HUDEP-2 (cell line): Measurements from ENCODE around the gene VPREB3.

ENCODE experiments used
- DNase-seq, 76 experiments: peaks; one replicate each; lab custom pipeline; 2025; ENCODE audit not compliant: unreplicated experiment in 76 of 76; lab: John Stamatoyannopoulos, UW

VPREB3 gene, protein sequence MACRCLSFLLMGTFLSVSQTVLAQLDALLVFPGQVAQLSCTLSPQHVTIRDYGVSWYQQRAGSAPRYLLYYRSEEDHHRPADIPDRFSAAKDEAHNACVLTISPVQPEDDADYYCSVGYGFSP

DNA sequence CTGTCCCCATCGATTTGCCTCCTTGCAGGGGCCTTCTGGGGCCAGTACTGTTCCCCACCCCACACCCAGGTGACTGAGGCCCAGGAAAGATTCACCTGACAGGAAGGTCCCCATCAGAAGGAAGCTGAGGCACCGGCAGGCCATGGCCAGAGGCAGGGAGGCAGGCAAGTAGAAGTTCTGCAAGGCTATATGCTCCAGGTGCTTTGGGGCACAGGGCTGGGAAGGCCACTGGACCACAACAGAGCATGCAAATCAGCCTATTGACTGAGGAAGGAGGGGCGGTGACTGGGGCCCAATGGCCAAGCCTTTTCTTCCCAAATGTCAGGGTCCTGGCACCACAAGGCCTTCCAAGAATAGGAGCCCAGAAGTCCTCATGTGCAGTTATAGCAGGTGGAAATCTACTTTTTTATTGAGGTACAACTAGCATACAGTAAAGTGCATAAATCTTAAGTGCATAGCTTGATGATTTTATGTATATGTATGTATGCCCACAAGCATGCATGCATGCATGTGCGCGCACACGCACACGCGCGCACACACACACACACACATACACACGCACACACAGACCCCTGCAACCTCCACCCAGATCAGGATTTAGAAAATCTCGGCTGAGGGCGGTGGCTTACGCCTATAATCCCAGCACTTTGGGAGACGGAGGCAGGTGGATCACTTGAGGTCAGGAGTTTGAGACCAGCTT, at the start of gene VPREB3:
Gene VPREB3, minus strand, starts transcription at position 206 of the 700 bp plus-strand sequence. Its CDS starts 62 bp downstream, at position 144.
- DNase-seq: no peak

DNA sequence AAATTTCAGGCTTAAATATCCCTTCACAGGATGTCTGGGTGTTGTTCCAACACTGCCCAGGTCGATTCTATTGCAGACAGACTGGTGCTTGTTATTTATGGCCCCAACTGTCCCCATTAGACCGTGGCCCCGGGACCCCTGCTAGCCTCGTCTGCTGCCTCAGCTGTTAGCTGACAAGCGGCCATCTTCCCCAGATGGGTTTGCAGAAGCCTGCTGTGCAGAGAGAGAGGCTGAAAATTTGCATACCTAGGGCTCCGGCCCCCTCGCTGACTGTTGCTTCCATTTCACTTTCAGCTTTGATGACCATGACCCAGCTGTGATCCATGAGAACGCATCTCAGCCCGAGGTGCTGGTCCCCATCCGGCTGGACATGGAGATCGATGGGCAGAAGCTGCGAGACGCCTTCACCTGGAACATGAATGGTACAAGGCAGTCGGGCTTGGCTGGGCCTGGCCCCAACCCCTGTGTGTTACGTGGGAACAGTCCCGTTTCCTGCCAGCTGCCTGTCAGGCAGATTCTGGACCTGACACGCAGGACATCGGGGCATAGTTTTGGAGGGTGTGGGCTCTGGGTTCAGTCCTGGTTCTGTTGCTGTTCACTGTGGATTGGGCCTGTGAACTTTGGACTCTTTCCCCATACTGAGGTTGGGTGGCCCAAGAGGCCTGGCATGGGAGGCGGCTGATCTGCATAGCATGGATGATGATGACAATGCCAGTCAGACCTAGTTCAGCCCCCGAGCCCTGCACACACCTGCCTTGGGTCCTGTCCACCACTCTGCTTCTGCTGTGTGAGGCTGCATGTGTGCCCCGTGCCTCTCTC, 49.0 kb upstream of the VPREB3 start:
- DNase-seq: no peak

DNA sequence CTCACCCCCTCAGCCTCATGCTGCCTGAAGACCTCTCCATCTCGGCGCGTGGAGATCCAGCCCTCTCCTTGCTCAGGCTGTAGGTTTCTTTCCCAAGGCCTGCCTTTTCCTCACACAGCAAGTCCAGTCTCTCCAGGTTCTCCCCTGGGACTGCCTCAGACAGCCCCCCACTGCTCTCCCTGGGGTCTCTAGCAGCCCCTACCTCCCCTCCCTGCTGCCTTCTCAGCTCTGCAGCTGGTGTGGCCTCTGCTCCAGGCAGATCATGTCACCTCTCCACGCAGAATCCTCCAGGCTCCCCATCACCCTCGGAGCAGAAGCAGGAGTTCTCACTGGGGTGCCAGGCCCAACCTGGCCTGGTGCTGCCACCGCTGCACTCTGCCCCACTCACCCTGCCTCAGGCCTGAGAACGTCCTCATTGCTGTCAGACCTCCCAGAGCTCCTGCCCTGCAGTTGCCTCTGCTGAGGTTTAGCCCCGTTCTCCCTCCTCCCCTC, 47.7 kb upstream of the VPREB3 start:
- DNase-seq: no peak

DNA sequence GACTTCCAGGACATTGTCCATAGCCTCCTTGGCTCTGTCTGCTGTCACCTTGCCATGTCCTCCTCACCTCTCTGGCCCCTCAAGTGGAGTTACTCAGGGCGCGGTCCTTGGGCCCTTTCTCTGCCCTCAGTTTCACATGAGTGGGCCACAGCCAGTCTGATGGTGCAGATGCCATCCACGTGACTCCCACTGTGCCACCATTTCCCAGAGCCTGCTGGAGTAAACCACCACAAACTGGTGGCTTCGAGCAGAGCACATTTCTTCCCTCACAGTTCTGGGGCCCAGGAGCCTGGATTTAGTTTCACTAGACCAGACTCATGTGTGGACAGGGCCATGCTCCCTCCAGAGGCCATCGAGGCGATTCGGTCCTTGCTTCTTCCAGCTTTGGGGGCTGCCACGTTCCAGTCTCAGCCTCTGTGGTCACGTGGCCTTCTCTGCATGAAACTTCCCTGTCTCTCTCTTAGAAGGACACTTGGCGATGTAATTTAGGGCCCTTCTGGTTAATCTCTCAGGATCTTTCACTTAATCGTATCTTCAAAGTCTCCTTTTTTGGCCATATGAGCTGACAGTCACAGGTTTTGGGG, 47.1 kb upstream of the VPREB3 start:
- no peak for DNase-seq

DNA sequence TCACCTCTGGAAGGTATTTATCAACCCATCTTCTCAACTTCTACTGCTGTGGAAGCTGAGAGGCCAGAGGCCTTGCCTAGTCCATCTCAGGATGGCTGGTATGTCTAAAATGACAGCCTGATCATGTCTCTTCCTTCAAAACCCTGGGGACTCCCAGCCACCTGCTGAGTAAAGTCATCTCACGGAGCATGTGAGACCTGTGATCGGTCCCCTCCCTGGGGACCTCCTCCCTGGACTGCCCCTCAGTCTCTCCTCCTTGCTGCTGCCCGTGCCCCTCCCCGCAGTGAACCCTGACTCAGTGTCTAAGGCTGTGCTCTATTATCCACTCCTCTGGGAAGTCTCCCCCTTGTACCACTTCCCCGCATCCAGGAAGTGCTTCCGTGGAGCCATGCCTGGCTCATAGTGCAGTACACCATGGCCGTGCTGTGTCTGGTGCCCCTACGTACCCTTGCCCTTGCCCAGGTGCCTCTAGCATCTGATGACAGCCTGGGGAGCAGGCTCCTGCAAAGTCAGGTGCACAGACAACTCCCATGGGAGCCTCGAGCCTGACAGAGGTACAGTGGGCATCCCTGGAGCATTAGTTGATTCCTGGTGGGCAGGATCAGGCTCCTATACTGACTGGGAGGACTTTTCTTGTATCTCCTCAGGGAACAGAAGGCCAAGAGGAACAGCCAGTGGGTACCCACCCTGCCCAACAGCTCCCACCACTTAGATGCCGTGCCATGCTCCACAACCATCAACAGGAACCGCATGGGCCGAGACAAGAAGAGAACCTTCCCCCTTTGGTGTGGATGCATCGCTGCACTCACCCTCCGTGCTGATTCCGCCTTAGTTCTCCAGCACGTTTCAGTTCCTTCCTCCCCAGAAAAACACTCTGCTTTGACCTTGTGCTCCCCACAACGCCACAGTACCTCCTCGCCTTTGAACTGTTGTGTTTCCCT, 46.3 kb upstream of the VPREB3 start:
- no peak for DNase-seq

DNA sequence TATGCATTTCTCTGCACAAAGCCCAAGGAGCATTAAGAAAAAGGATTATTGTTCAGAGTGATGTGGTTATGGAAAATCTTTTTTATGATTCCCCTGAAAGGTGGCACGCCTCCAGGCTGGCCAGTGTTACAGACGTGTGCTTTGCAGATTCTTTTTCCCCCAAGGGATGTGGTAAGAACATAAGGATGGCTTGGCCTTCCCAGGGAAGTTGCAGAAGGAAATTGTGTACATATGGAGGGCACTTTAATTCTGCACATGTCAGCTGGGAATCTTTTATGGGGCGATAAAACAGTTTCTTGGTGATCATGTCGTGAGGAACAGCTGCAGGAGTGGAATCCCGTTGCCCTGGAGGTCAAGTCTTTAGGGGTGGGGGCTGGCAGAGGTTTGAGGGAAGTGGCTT, 42.2 kb upstream of the VPREB3 start:
- no peak for DNase-seq

DNA sequence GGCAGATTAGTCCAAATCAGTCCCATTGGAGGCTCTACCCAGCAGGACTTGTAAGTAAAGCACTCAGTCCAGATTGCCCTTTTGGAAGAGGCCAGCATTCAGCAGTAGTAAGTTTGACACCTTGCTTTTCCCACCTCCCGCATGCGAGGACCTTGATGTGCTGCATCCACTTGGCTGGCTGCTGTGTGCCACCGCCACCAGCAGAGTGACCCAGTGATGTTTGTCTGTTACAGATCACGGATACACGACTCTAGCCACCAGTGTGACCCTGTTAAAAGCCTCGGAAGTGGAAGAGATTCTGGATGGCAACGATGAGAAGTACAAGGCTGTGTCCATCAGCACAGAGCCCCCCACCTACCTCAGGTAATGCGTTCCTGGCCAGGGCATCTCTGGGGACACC, 39.1 kb upstream of the VPREB3 start:
- DNase-seq: no peak

DNA sequence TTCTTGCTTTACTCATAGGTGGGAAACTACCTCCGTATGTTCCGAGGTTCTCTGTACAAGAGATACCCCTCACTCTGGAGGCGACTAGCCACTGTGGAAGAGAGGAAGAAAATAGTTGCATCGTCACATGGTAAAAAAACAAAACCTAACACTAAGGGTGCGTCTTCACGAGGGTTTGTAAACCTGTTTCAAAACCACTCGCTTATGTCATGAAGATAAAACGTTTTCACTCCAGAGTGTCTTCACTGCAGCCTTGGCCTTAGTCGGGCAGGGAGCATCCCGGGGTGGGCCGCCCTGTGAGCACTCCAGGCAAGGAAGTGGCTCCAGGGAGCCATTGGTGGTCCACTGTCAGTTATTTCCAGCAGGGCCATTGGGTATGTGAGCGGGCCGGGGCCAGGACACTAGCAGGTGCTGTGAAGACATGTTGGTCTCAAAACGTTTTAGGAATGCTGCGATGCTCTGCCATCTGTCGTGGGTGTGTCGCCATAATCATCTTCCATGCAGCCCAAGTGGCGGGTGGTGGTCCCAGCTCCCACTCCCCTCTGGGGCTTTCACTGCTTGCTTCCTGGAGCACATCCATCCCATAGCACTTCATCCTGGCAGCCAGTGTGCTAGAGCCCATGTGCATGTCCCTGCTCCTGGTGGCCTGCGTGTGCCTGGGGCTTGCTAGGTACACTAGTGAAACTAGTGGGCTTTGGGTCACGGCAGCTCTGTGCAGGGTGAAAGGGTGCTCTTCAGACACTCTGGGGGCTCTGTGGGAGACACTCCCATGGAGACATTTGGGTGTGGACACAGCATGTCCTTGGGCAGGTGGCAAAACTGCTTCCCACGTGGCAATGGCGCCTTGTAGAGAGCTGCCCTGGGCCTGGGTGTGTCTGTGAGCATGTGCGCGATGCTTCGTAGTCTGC, 37.8 kb upstream of the VPREB3 start:
- no peak for DNase-seq

DNA sequence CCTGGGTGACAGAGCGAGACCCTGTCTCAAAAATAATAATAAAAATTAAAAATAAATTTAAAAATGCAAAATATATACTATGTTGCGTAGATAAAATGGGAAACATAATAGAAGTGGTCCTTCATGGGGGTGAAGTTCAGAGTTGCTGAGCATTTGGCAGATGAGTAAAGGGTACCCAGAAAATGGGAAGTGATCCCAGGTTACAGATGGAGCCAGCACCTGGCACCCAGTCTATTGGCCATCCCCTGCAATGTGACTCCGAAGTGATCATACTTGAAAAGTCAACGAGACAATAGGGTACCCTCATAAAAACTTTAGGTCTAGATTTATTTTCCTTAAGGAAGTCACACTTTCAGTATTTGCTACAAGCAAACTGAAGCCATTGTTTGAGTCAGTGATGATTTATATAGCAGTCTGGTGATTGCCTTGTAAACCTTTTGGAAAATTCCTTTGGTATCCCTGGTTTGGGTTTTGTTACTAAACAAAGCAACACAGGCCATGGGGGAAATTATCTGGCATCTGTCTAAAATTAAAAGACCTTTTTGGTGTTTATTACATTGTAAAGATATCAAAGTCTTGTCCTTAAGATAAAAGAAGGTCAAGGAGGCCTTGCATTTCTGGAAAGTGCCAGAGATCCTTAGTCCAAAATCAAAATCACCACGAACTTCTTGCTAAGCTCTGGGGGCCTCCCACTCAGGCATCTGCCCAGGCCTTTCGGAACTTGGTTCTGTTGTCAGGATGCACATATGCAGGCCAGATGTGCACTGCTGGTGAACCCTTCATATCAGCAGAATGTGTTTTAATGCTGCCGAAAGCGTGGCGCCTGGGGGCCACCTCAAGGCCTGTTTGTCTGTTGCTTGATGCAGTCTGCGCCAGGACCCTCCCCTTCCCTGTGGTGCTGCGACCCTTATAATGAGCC, 36.9 kb upstream of the VPREB3 start:
- DNase-seq: no peak

DNA sequence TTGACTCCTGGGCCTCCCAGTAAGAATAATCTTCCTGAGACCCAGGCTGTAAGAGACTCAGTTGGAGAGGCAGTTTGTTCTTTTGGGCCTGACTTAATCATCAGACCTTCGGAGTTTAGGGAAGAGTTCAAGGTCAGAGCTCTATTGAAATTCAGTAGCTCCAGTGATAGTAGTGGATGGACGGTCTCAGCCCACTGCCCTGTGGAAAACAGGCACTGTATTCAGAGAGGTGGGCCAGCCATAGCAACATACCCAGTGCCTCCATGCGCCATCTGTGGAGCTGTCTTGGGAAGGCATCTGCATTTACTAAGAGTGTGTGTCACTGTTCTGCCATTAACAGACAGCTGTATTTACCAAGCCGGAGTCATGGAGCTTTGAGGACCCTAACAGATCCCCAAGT, 35.4 kb upstream of the VPREB3 start:
- DNase-seq: no peak

DNA sequence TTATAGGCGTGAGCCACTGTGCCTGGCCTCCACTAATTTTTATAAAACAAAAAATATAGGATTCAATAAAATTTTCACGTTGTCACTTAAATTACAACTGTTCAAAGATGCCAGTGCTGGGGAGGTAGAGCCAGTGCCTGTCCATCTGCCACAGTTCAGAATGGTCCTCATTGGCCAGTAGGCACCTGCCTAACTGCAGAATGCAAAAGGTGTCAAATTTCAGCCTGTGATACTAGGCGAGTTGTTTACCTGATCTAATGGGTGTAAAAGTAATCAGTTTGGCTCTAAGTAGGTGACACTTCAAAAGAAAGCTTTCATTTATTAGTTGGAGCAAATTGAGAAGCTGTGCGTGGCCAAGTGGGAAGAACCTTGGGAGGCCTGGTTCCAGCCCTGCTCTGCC, 34.9 kb upstream of the VPREB3 start:
- DNase-seq: no peak

DNA sequence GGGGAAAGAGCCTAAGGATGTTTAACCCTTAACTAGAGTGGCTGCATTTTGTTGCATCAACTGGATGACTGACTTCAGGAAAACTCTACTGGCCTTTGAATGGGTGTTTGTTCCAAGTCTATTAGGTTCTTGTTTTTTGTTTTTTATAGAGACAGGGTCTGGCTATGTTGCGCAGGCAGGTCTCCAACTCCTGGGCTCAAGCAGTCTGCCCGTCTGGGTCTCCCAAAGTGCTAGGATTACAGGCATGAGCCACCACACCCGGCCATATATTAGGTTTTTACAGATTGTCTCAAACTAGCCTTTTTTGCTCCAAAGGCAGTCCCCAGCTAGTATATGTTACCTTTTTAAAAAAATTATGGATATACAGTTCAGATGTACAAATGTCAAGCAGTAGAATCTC, 33.7 kb upstream of the VPREB3 start:
- DNase-seq: no peak

DNA sequence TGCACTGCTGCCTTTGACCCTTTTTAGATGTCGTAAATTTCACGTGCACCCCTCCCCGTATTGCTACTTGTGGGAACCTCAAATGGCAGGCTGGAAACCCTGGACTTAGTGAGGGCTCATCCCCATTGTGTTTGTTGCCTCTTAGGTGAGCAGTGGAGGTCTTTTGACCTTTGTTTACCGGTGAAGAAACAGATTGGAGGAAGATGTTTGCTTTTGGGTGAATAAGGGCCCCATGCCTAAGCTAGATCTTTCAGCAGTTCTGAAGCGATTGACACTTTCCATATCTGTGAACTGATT, 33.3 kb upstream of the VPREB3 start:
- no peak for DNase-seq

DNA sequence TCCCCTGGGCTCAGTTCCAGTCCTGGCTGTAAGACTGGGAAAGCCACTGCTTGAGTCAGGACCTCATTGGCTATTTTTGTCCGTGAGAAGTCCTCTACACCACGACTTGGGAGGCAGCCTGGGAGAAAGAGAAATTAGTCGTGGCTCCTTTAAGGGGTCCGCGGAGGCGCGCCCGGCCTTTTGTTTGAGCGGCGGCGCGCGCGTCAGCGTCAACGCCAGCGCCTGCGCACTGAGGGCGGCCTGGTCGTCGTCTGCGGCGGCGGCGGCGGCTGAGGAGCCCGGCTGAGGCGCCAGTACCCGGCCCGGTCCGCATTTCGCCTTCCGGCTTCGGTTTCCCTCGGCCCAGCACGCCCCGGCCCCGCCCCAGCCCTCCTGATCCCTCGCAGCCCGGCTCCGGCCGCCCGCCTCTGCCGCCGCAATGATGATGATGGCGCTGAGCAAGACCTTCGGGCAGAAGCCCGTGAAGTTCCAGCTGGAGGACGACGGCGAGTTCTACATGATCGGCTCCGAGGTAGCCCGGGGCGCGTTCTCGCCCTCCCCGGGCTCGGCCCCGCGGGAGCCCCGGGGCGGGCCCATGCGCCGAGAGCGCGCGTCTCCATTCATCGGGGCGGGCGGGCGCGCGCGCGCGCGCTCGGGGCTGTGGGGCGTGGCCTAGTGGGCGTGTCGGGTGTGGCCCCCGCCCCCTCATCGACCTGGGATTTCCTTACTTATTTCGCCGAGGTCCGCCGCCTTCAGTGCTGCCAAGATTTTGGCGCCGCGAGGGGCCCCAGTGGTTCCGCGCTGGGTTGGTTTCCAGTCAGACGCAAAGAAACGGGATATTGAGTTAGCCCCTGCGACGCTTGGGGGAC, 32.8 kb upstream of the VPREB3 start, which contains the start of gene SMARCB1:
Gene SMARCB1, plus strand, starts transcription at position 215 of the 848 bp plus-strand sequence. Its CDS starts 204 bp downstream, at position 419.
- DNase-seq: peak in 72 of 76 experiments; percentile 23 to 86 (median 72)

DNA sequence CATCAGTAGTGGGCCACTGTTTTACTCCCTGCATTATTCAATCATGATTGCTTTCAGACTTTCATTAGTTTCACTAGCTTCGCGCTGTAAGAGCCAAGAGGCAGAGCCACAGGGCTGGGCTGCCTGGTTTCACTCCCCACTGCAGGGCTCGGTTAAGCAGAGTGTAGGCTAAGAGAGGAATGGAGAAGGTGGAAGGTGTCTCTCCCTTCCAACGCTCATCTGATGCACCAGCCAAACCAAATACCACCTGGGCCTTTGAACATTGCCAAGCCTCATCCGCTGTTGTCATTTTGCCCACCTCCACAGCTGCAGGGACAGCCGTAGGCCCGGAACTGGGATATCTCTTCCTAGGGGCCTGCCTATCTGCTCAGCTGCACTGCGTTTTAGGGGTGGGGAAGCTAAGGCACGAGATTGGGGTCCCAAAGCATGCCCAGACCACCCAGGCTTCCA, 32.1 kb upstream of the VPREB3 start:
- no peak for DNase-seq

DNA sequence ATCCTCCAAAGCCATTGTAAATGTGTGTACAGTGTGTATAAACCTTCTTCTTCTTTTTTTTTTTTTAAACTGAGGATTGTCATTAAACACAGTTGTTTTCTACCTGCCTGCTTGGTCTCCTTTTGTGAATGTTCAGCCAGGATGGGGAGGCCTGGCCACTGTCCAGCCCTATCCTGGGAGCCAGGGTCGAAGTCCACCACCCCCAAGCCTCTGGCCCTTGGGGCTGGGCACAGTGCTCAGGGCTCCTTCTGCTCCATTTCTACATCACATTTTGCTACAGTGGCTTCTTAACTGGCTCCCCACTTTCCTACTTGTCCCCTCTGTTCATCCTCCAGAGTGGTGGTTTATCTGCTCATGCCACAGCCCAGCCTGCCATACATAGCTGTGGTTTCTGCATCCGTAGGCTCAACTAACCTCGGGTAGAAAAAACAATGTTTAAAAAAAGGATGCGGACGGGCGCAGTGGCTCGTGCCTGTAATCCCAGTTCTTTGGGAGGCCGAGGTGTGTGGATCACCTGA, 30.0 kb upstream of the VPREB3 start:
- DNase-seq: peak in 1 of 76 experiments; percentile 1
